GM18868 (cell line): ENCODE data around the gene PCYOX1L.

Experiments used
- ATAC-seq: cut with Tn5 transposase; IDR thresholded peaks from one replicate; pipeline ENCODE4 v1.9.1; 2021; ENCODE audit warnings: mild to moderate bottlenecking, moderate library complexity; ENCODE audit not compliant: unreplicated experiment

Gene PCYOX1L, protein sequence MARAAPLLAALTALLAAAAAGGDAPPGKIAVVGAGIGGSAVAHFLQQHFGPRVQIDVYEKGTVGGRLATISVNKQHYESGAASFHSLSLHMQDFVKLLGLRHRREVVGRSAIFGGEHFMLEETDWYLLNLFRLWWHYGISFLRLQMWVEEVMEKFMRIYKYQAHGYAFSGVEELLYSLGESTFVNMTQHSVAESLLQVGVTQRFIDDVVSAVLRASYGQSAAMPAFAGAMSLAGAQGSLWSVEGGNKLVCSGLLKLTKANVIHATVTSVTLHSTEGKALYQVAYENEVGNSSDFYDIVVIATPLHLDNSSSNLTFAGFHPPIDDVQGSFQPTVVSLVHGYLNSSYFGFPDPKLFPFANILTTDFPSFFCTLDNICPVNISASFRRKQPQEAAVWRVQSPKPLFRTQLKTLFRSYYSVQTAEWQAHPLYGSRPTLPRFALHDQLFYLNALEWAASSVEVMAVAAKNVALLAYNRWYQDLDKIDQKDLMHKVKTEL

DNA sequence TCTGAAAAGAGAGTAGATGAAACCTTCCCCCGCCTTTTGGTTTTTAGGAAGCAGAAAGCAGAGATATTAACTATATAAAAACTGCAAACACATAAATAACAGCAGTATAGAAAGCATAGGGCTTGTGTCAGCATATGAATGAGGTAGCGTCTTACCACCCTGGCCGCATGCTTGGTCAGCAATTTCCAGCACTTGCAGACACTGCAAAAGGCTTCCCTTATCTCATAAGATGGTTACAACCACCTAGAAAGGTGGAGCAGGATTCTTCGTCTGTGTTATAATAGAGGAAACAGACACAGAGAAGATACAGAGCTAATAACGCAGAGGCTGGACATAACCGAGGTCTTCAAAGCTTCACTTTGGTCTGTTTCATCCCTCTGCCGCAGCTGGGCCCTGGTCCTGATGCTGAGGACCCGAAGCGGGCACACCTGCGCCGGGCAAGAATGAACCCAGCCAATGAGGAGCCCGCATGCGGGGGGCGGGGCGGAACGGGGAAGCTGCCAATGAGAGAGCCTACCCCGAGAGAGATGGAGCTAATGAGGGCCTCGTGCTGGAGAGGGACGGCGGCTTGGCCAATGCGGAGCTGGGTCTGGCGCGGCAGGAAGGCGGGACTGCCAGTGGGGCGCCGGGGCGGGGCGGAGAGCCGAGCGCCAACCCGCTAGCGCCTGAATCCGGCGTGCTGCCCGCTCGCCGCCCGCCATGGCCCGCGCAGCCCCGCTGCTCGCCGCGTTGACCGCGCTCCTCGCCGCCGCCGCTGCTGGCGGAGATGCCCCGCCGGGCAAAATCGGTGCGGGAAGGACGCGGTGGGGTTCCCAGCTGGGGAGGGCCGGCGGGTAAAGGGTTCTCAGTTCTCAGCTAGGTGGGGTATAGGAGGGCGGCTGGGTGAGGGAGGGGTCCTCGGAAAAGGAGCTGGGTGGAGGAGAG lies at the start of gene PCYOX1L:
TSS of gene PCYOX1L (plus strand) at position 677 of the 924 bp plus-strand sequence. CDS start at position 700, 23 bp downstream.
- peak; percentile 99 for ATAC-seq

- ATAC-seq = no peak
These were observed 48.5 kb upstream of the PCYOX1L start for GRCh38 chr5:149309354-149309753.

GRCh38 chr5:149310488-149310887 lies 47.4 kb upstream of the PCYOX1L start:
- no peak for ATAC-seq

DNA sequence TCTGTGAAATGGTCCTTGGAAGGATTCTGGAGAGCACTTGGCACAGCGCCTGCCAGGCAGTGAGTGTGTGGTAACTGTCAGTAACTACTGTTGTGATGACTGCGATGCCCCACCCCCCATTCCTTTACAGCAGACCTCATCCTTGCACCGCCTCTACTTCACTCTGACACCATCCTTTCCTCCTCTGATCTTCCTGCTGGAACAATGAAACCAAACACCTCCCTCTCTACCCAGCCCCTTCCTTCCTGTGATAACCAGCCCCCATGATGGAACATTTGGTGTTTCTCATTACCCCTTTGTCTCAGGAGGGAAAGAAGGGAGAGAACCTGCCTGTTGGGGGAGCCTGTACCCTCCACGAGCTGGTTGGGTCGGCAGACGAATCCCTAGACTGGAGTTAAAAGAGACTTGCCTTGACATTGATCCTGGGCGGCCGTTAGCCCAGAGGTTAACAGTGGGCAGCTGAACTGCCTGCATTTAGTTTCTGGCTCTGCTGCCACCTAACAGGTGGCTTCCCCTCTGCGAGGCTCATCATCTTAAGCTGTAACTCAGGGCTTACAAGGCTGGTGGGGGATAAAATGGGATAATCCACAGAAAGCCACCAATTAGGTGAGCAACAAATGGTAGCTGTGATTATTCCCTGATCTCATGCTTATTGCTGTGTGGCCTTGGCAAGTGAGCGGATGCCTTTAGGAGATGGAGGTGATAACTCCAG lies 46.7 kb upstream of the PCYOX1L start:
- ATAC-seq = no peak

DNA sequence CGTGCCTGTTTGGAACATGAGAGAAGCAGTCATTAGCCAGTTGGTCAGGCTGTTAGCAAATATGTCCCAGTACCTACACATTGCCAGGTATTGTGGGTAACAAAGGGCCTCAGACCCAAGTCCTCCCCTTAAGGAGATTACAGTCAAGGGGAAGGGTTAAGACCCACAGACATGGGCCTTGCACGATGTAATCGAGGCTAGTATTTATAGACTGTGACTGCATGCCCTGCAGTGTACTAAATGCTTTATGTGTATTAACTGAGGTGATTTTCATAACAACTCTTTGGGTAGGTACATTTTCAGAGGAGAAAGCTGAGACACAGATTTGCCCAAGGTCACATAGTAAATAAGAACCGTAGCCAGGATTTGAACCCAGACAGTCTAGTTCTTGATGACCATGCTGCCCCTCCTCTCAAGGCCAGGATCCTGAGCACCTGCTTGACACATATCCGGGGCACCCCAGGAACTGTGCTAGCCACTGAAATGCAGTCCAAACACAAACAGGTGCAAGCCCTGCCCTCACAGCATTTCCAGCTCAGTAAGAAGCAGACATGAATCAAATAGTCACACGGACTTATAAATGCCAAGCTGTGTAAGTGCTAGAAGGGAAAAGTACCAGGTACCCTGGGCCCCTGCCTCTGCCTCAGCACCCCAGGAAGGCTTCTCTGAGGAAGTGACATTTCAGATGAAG lies 44.5 kb upstream of the PCYOX1L start:
- no peak for ATAC-seq

GRCh38 chr5:149314571-149315111 lies 43.2 kb upstream of the PCYOX1L start:
- ATAC-seq = no peak

DNA sequence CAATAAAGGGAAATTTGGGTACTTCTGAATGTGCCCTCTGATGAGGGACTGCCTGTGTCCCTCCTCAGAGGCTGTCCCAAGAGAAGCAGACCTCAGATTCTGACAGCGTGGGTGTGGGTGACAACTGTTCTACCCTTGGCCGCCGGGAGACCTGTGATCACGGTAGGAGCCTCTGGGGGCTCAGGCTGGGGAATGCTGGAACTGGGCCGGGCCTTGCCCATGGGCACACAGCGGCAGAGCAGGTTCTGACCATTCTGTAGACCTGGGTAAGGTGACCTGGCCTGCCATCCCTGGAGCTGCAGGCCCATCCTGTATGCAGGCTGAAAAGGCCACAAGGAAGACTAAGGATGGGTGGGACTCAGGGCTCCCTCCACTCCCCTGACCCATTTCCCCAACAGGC lies 42.1 kb upstream of the PCYOX1L start:
- ATAC-seq = no peak

- ATAC-seq = peak; percentile 80
These were observed 40.4 kb upstream of the PCYOX1L start for GRCh38 chr5:149317281-149318048.

GRCh38 chr5:149319174-149319573 lies 38.7 kb upstream of the PCYOX1L start:
- no peak for ATAC-seq

DNA sequence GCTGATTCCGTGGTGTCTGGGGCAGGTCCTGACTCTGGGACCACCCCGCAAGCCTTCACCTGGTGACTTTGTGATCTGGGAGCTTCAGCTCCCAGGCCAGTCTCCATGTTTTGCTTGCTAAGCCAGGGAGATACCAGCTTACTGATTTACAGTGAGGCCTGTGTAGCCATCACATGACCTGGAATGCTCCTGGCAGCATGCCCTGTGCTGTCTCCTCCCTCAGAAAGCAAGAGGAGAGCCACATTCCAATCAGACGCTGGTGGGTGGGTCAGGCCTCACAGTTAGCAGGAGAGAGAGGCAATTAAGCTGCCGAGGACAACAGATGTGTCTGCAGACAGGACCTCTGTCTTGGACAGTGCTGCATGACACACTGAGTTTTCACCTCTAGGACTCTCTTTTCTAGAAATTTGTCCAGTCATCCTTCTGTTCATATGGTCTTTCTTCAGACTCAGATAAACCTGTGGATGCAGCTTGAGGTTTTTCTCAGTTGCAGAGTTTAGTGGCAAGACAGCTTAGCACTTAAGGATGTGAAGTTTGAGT lies 37.0 kb upstream of the PCYOX1L start:
- ATAC-seq = no peak

GRCh38 chr5:149322518-149322917 lies 35.3 kb upstream of the PCYOX1L start:
- ATAC-seq = no peak

- no peak for ATAC-seq
These were observed 34.6 kb upstream of the PCYOX1L start for GRCh38 chr5:149323210-149323609.

- ATAC-seq = no peak
These were observed 34.1 kb upstream of the PCYOX1L start for GRCh38 chr5:149323621-149324205.

DNA sequence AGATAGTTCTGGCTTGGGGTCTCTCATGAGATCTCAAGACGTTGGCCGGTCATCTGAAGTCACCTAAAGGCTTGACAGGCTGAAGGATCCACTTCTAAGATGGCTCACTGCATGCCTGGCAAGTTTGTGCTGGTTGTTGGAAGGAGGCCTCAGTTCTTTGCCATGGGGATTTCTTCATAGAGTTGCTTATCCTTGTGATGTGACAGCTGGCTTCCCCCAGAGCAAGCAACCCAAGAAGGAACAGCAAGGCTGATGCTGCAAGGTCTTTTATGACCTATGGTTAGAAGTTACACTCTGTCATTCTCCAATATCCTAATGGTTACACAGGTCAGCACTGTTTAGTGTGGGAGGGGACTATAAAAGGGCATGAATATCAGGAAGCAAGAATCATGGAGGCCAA lies 33.2 kb upstream of the PCYOX1L start:
- ATAC-seq = no peak

GRCh38 chr5:149325166-149325735 lies 32.6 kb upstream of the PCYOX1L start:
- ATAC-seq = no peak

DNA sequence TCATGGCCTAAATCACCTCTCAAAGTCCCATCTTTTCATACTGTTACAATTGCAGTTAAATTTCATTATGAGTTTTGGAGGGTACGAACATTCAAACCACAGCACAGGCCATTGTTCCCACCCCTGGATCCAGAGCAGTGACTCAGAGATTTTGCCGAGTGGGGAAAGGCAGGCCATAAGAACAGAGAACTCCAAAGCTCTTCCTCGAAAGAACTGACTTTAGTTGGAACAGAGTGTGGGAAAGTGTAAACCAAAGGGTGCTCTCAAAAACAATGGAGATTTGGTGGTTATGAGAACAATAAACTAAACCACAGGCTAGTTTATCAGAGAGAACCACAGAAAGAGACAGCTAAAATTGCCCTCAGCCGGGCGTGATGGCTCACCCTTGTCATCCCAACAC lies 32.0 kb upstream of the PCYOX1L start:
- no peak for ATAC-seq

GRCh38 chr5:149326611-149327010 lies 31.2 kb upstream of the PCYOX1L start:
- ATAC-seq = no peak

GRCh38 chr5:149328177-149328576 lies 29.7 kb upstream of the PCYOX1L start:
- no peak for ATAC-seq
